HG02840 (cell line): ENCODE results near the gene C1orf159.
"Not testable (repeated sequence)": the region's sequence is repeated elsewhere in the genome, so short reads cannot be mapped to it uniquely, and the experiment has no call there.

Experiments used
- ATAC-seq: cut with Tn5 transposase; IDR thresholded peaks from one replicate; pipeline ENCODE4 v1.9.1; 2021; ENCODE audit warnings: mild to moderate bottlenecking, moderate library complexity, moderate number of reproducible peaks; ENCODE audit not compliant: unreplicated experiment, low FRiP score

The C1orf159 gene

GRCh38 chr1:1115786-1116700 is at the start of gene C1orf159:
TSS of gene C1orf159 (minus strand) at chr1:1116089. CDS start at chr1:1091543, 24,546 bp downstream.
- peak; percentile 87 for ATAC-seq

DNA sequence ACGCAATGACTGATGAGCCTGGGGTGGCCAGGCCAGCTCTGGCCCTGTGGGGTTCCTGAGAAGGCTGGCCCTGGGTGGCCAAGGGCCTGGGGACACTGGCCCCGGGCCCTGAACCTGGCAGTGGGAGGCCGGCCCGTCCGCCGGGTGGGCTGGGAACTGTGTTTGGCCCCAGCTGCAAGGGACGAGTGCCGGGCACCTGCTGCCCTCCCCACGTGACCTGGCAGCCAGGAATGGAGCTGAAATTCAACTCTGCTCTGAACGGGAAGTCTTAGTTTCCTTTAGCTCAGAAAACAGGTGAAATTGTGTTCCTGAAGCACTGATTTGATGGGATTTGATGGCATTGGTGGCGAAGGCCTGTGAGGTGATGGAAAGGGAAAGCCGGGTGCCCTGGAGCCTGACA is 49.6 kb upstream of the C1orf159 start:
- ATAC-seq = no peak

- ATAC-seq = no peak
Measured at GRCh38 chr1:1164701-1165451, 49.0 kb upstream of the C1orf159 start.

DNA sequence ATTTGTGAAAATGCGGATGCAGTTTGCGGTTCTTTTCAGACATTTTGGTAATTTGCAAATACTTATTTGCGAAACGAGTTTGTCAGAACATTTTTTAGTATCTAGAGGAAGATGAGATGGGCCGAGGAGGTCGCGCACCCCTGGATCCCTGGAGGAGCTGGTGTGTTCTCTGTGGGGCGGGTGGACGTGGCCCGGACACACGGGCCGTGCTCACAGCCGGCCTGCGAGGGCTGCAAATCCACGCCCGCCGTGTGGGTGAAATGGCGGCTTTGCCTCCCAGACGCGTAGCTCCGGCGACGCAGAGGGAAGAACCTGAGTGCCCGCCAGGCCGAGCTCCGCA is 48.4 kb upstream of the C1orf159 start:
- no peak for ATAC-seq

- no peak for ATAC-seq
Measured at GRCh38 chr1:1163538-1164070, 47.7 kb upstream of the C1orf159 start.

DNA sequence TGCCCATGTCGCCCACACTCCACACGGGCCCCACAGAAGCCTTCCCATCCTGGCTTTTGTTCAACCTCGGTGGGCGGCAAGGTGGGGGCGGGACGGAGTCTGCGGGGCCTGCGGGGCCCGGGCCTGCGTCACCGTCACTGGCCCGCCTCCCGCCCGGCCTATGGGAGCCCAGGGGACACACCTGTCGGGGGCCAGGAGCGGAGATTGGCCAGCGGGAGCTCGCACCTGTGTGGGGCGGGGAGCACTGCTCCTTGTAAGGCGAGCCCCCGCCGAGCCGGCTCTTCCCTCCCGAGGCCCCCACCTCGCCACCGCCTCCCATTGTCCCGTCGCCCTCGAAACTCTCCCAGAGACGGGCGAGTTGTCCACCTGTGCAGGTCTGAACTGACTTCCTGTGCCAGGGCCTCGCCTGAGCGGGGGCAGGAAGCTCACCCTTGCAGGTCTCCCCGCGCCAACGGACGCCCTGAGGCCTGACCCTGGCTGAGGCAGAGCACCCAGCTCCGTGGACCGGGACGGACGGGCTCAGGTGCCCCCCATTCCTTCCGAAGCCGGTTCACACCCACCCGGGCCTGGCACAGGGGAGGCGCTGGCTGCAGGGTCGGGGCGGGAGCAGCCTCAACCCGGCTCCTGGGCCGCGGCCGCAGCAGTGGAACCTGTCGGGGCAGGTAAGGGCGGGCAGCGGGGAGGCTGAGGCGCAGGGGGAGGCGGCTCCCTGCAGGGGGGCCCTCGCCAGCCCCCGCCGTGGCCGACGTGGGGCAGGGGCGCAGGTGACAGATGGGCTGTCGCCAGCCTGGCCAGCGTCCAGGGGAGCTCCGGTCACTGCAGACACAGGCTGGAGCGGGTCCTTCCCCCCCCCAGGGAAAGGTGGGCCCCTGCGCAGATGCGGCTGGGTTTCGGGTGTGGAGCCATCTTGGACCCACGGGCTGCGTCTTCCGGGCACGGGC is 47.0 kb upstream of the C1orf159 start:
- no peak for ATAC-seq

DNA sequence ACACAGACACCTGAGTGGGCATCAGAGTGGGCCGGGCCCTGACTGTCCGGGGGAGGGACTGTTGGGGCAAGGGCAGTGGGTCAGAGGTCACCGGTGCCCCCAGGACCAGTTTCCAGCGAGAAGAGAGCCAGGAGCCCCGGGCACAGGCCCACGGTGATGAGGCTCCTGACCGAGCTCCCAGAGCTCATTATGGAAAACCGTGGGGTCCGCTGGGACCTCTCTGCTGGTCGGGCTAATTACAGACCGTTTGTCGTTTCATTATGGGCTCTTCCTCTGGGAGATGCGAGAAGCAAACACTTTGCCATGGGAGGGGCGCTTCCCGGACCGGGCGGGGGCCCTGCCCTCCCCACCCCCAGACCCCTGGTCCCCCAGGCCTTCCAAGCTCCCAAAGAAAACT is 45.8 kb upstream of the C1orf159 start:
- ATAC-seq = no peak

DNA sequence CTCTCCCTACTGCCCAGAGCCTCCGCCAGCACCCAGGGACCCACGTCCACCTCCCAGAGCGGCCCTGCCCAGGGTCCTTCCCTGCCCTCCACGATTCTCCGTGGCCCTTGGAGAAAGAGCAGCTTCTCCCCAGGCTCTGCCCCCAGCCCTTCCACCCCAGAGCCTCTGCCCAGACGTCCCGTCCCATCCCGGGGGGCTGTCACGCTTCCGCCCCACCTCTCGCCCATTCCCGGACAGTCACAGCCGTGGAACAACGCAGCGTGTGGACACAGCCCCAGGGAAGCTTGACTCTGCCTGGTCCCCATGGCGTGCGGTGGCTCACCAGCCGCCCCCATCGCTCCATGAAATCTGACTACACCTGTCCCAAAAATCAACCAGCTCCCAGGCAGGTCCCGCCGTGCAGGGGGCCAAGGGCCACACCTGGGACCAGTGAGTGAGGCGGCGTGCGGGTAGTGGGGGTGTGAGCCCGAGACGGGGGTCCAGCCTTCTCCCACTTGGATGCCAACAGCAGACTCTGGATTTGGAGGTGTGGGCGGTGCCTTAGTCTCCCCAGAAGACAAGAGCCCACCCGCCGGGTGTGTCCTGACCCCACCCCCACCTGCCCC is 45.3 kb upstream of the C1orf159 start:
- ATAC-seq = no peak

GRCh38 chr1:1160281-1160930 is 44.5 kb upstream of the C1orf159 start:
- ATAC-seq = no peak

DNA sequence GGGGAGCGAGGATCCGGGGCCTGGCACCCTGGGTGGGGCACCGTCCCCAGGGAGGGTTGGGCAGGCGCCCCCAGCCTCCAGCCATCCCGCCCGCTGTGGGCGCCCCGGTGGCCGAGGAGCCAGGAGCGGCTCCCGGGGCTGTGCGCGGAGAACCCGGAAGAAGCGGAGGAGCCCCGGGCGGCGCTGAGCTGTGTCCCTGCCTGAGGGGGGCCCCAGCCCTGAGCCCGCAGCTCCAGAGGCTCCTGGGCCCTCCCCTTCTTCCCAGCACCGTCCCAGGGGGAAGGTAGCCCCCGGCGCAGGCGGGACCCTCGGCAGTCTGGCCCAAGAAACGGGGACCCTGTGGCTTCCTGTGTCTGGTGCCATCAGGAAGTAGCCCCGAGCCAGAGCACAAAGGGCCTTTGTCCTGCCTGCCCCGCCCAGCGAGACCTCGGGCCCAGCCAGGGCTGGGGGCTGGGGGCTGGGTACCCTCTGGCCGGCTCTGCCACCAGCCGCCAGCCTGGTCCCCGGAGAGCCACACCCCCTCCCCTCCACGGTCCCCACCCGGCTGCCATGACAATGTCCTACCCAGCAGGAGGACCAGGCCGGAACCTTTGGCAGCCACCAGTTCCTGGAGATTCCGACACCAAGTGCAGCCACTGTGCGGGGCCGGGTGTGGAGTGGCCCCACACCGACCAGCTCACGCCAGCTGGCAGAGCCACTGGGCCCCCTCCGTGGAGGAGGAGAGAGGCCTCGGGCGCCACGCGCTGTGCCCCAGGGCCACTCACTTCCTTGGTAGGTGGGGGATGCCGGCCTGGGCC is 42.2 kb upstream of the C1orf159 start:
- ATAC-seq = no peak

DNA sequence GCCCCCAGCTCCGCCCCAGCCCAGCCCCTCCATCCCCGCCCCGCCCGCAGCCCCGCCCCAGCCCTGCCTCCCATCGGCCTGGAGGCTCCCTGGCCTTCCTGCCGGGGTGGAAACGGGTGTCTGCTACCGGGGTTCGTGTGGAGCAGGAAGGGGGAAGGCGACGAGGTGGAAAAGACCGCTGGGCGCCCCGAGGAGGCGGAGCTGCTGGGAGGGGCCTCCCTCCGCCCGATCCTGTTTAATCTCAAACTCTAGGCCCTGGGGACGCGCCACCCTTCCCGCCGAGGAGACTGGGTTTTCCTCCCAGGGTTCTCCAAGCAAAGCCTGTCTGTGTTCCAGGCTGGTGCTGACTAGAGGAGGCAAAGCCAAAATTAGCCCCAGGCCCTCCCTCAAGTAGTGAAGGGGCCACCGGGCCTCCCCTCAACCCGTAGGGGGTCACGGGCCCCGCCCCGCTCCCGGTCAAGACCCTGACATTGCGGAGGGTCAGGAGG is 41.6 kb upstream of the C1orf159 start:
- ATAC-seq = no peak

DNA sequence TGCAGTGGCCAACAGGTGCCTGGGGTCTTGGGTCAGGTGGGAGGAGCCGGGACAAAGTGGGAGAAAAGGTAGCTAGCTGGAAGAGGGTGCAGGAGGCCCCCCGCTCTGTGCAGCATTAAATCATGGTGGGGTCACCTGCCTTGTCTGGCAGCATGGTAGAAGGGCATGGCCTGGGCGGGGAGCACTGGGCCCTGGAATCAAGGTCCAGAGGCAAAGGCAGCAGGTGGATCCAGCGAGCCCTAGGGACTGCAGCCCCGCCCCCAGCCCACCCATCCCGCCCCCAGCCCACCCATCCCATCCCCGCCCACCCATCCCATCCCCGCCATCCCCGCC is 41.1 kb upstream of the C1orf159 start:
- no peak for ATAC-seq

- ATAC-seq = no peak
Measured at GRCh38 chr1:1156140-1157032, 40.5 kb upstream of the C1orf159 start.

GRCh38 chr1:1155258-1155657 is 39.4 kb upstream of the C1orf159 start:
- ATAC-seq = no peak

DNA sequence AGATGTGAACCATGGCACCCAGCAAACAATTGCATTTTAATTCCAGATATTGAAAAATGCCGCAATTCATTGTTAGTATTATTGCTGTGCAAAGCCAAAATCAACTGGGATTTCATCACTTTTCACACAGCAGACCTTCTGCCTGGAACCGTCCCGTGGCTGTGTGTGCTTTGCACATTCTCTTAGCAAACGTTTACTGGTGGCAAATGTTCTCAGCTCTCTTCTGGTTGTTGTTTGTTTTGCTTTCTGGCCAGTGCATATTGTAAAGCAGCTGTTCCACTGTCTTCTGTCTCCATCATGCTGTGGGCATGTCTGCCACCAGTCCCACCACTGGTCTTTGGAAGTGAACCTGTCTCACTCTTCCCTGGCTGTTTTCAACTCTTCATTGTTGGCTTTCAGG is 38.0 kb upstream of the C1orf159 start:
- no peak for ATAC-seq

DNA sequence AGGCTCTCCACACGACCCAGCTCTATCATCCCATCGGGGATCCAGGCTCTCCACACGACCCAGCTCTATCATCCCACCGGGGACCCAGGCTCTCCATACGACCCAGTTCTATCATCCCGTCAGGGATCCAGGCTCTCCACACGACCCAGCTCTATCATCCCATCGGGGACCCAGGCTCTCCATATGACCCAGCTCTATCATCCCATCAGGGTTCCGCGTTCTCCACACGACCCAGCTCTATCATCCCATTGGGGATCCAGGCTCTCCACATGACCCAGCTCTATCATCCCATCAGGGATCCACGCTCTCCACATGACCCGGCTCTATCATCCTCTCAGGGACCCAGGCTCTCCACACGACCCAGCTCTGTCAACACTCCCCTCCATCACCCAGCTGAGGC is 37.3 kb upstream of the C1orf159 start:
- not testable (repeated sequence) for ATAC-seq

DNA sequence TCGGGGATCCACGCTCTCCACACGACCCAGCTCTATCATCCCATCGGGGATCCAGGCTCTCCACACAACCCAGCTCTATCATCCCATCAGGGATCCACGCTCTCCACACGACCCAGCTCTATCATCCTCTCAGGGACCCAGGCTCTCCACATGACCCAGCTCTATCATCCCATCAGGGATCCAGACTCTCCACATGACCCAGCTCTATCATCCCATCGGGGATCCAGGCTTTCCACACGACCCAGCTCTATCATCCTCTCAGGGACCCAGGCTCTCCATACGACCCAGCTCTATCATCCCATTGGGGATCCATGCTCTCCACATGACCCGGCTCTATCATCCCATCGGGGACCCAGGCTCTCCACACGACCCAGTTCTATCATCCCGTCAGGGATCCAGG is 36.5 kb upstream of the C1orf159 start:
- ATAC-seq = not testable (repeated sequence)

DNA sequence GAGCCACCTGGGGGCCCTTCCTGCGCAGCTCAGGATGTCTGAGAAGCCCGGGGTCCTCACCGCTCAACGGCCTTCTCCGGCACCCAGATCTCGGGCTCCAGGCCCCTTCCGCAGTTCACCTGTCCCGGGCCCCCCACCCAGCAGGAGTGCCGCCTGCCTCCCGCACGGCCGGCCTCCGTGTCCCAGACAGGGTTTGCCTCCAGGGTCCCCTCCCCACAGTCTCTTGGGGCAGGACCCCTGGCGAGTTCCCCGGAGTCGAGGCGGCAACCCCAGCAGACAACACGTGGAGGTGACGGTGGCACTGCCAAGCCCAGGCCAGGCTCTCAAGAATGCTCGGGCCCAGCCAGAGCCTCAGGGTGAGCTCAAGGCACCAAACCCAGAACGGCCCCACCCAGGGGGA is 35.4 kb upstream of the C1orf159 start:
- ATAC-seq = no peak
